ENCODE measurements around the gene PDCD10.

The PDCD10 gene

GRCh38 chr3:167735233-167736138 is 794 bp upstream of the PDCD10 start, which contains the start of gene SERPINI1:
Gene SERPINI1 (plus strand): TSS chr3:167735721. CDS start chr3:167789129, 53,408 bp downstream.
- peak; percentile 35 to 46 (median 41) for DNase-seq (ENCODE audit: low read depth in 3 of 3, low spot score in 1 of 3)

GRCh38 chr3:167733961-167734497 is 663 bp downstream of the PDCD10 start:
- DNase-seq (ENCODE audit: low read depth in 3 of 3, low spot score in 1 of 3), result no peak

GRCh38 chr3:167732313-167733065 is 2.2 kb downstream of the PDCD10 start:
- no peak for DNase-seq (ENCODE audit: low read depth in 3 of 3, low spot score in 1 of 3)

GRCh38 chr3:167731393-167731792 is 3.3 kb downstream of the PDCD10 start:
- DNase-seq (ENCODE audit: low read depth in 3 of 3, low spot score in 1 of 3), result no peak

- no peak for DNase-seq (ENCODE audit: low read depth in 3 of 3, low spot score in 1 of 3)
These were observed 5.1 kb downstream of the PDCD10 start for GRCh38 chr3:167729591-167729990.

- DNase-seq (ENCODE audit: low read depth in 3 of 3, low spot score in 1 of 3), result no peak
These were observed 5.9 kb downstream of the PDCD10 start for GRCh38 chr3:167728632-167729323.

GRCh38 chr3:167728176-167728575 is 6.5 kb downstream of the PDCD10 start:
- no peak for DNase-seq (ENCODE audit: low read depth in 3 of 3, low spot score in 1 of 3)

- DNase-seq (ENCODE audit: low read depth in 3 of 3, low spot score in 1 of 3), result no peak
These were observed 10.8 kb downstream of the PDCD10 start for GRCh38 chr3:167723872-167724271.

GRCh38 chr3:167723025-167723512 is 11.6 kb downstream of the PDCD10 start:
- DNase-seq (ENCODE audit: low read depth in 3 of 3, low spot score in 1 of 3), result no peak

- no peak for DNase-seq (ENCODE audit: low read depth in 3 of 3, low spot score in 1 of 3)
These were observed 16.1 kb downstream of the PDCD10 start for GRCh38 chr3:167718582-167718981.

GRCh38 chr3:167716920-167717319 is 17.8 kb downstream of the PDCD10 start:
- DNase-seq (ENCODE audit: low read depth in 3 of 3, low spot score in 1 of 3), result no peak

GRCh38 chr3:167714871-167715270 is 19.8 kb downstream of the PDCD10 start:
- DNase-seq (ENCODE audit: low read depth in 3 of 3, low spot score in 1 of 3), result no peak

GRCh38 chr3:167712445-167712844 is 22.2 kb downstream of the PDCD10 start:
- no peak for DNase-seq (ENCODE audit: low read depth in 3 of 3, low spot score in 1 of 3)

- no peak for DNase-seq (ENCODE audit: low read depth in 3 of 3, low spot score in 1 of 3)
These were observed 23.3 kb downstream of the PDCD10 start for GRCh38 chr3:167711439-167711838.

GRCh38 chr3:167710552-167710951 is 24.1 kb downstream of the PDCD10 start:
- no peak for DNase-seq (ENCODE audit: low read depth in 3 of 3, low spot score in 1 of 3)

- no peak for DNase-seq (ENCODE audit: low read depth in 3 of 3, low spot score in 1 of 3)
These were observed 25.0 kb downstream of the PDCD10 start for GRCh38 chr3:167709690-167710089.

GRCh38 chr3:167705840-167706239 is 28.9 kb downstream of the PDCD10 start:
- DNase-seq (ENCODE audit: low read depth in 3 of 3, low spot score in 1 of 3), result no peak

GRCh38 chr3:167700926-167701325 is 33.8 kb downstream of the PDCD10 start:
- DNase-seq (ENCODE audit: low read depth in 3 of 3, low spot score in 1 of 3), result no peak

- DNase-seq (ENCODE audit: low read depth in 3 of 3, low spot score in 1 of 3), result no peak
These were observed 34.6 kb downstream of the PDCD10 start for GRCh38 chr3:167700046-167700445.

GRCh38 chr3:167694121-167694520 is 40.6 kb downstream of the PDCD10 start:
- no peak for DNase-seq (ENCODE audit: low read depth in 3 of 3, low spot score in 1 of 3)

GRCh38 chr3:167691366-167691765 is 43.3 kb downstream of the PDCD10 start:
- no peak for DNase-seq (ENCODE audit: low read depth in 3 of 3, low spot score in 1 of 3)

Data from stimulated activated CD4-positive, alpha-beta T cell treated with anti-CD3 and anti-CD28 coated beads, TNF-alpha, amount 100 ng/mL, for 1 hour (primary cell).